GM12878 (cell line): ENCODE data around the gene SH2D3A.

Source experiments
- CEBPB ChIP-seq, 2 experiments: fragments of 150-350 bp in 1 of 2; IDR thresholded peaks; 2 replicates each; pipeline ENCODE4 v1.6.1; 2012 to 2014; ENCODE audit warnings: low read depth in 2 of 2, low read length in 2 of 2, borderline replicate concordance in 1 of 2, inconsistent platforms in 1 of 2
- CTCF ChIP-seq, 3 experiments: IDR thresholded peaks in 2 of 3; conservative IDR thresholded peaks in 1 of 3; 2 replicates each; pipeline ENCODE4 v1.5.1; 2011; ENCODE audit warnings: low read depth in 3 of 3, low read length in 3 of 3, mild to moderate bottlenecking in 3 of 3, control low read depth in 2 of 3, moderate library complexity in 2 of 3, inconsistent platforms in 1 of 3, mixed read lengths in 1 of 3; ENCODE audit not compliant: control insufficient read depth in 2 of 3, insufficient read depth in 1 of 3; ENCODE audit errors: extremely low read depth in 1 of 3
- E2F4 ChIP-seq: IDR thresholded peaks from 2 replicates; pipeline ENCODE4 v1.6.1; 2012; ENCODE audit warnings: low read depth, low read length, improper control_type of control experiment
- ESRRA ChIP-seq: IDR thresholded peaks from 2 replicates; pipeline ENCODE4 v1.6.1; 2012; ENCODE audit warnings: mild to moderate bottlenecking, low read length, improper control_type of control experiment
- ETV6 ChIP-seq, 2 experiments: fragments of 450-650 bp in 1 of 2; IDR thresholded peaks in 1 of 2; conservative IDR thresholded peaks in 1 of 2; 2 replicates each; pipeline ENCODE4 v1.6.1; 2014; ENCODE audit warnings: antibody characterized with exemption in 1 of 2, borderline replicate concordance in 1 of 2, low read depth in 1 of 2, mild to moderate bottlenecking in 1 of 2, moderate library complexity in 1 of 2
- FOXK2 ChIP-seq: fragments of 450-650 bp; IDR thresholded peaks from 2 replicates; pipeline ENCODE4 v1.6.1; 2017; ENCODE audit warnings: mild to moderate bottlenecking, moderate library complexity
- HDAC2 ChIP-seq: fragments of 200-600 bp; sonication (generic); IDR thresholded peaks from 2 replicates; pipeline ENCODE4 v1.6.1; 2017
- RAD21 ChIP-seq: IDR thresholded peaks from 2 replicates; pipeline ENCODE4 v1.6.1; 2011; ENCODE audit warnings: mild to moderate bottlenecking, low read depth, low read length, moderate library complexity; ENCODE audit not compliant: insufficient read depth
- SP1 ChIP-seq: IDR thresholded peaks from one replicate; pipeline ENCODE4 v1.6.1; 2011; ENCODE audit warnings: low read depth, low read length
- SUZ12 ChIP-seq: fragments of 200-600 bp; sonication (generic); IDR thresholded peaks from one replicate; pipeline ENCODE4 v1.6.1; 2018; ENCODE audit warnings: antibody characterized with exemption, mild to moderate bottlenecking; ENCODE audit not compliant: unreplicated experiment

GRCh38 chr19:6709549-6709948, 57.7 kb downstream of the SH2D3A start:
- TF ChIP-seq SP1 (no peak), ETV6 (conservative IDR thresholded peaks at IDR 0.05 in 1 of 2, IDR thresholded peaks at IDR 0.05 in 1 of 2; ENCODE audit: borderline replicate concordance in 1 of 2, low read depth in 1 of 2) (no peak), FOXK2 (no peak), E2F4 (no peak), CTCF (IDR thresholded peaks at IDR 0.05 in 2 of 3, conservative IDR thresholded peaks at IDR 0.05 in 1 of 3; ENCODE audit: control insufficient read depth in 2 of 3, extremely low read depth in 1 of 3, insufficient read depth in 1 of 3, low read depth in 3 of 3, low read length in 3 of 3) (no peak), RAD21 (no peak), CEBPB (IDR thresholded peaks at IDR 0.05; ENCODE audit: borderline replicate concordance in 1 of 2, low read depth in 2 of 2, low read length in 2 of 2) (no peak), HDAC2 (no peak), ESRRA (no peak), SUZ12 (no peak)
